Heart left ventricle (tissue), 16 donors: ENCODE measurements around the gene DIAPH2. TPM values are rescaled to one million over a fixed set of nuclear protein-coding genes. Genes with fewer than 3 reads are reported as not detected.

ENCODE experiments used
- ATAC-seq, 4 donors: fragments of 200-7000 bp; cut with Tn5 transposase; one replicate each; pipeline ENCODE4 v1.9.1; 2020 to 2022; ENCODE audit warnings: moderate library complexity in 4 of 4, mild to moderate bottlenecking in 3 of 4, moderate number of reproducible peaks in 1 of 4
- DNase-seq, 5 donors: peaks; one replicate each; pipeline ENCODE4 v3.0.0-alpha.2; 2020
- H3K27ac ChIP-seq, 12 donors: fragments of 200-600 bp; sonication (generic) in 4 of 12; one replicate each; pipeline versions ENCODE4 v1.5.0 to v1.8.0; 2016 to 2022; ENCODE audit warnings: mild to moderate bottlenecking in 2 of 12
- H3K27me3 ChIP-seq, 9 donors: fragments of 200-600 bp; sonication (generic) in 2 of 9; one replicate each; pipeline versions ENCODE4 v1.5.1 to v1.8.0; 2016 to 2022; ENCODE audit warnings: mild to moderate bottlenecking in 3 of 9
- H3K36me3 ChIP-seq, 9 donors: fragments of 200-600 bp; sonication (generic) in 2 of 9; one replicate each; pipeline versions ENCODE4 v1.5.0 to v1.8.0; 2018 to 2022; ENCODE audit warnings: mild to moderate bottlenecking in 2 of 9
- H3K4me1 ChIP-seq, 12 donors: fragments of 200-600 bp; sonication (generic) in 4 of 12; one replicate each; pipeline versions ENCODE4 v1.5.0 to v1.8.0; 2016 to 2022; ENCODE audit warnings: mild to moderate bottlenecking in 3 of 12
- H3K4me3 ChIP-seq, 12 donors: fragments of 200-600 bp; sonication (generic) in 4 of 12; one replicate each; pipeline versions ENCODE4 v1.5.0 to v1.8.0; 2017 to 2022; ENCODE audit warnings: mild to moderate bottlenecking in 9 of 12, moderate library complexity in 4 of 12
- H3K9me3 ChIP-seq, 12 donors: fragments of 200-600 bp; sonication (generic) in 4 of 12; one replicate each; pipeline versions ENCODE4 v1.5.0 to v1.8.0; 2016 to 2022; ENCODE audit warnings: mild to moderate bottlenecking in 1 of 12
- POLR2A ChIP-seq, 2 donors: fragments of 450-650 bp; IDR thresholded peaks; one replicate each; pipeline ENCODE4 v1.6.1; 2017; ENCODE audit warnings: antibody characterized with exemption in 2 of 2, mild to moderate bottlenecking in 2 of 2, moderate library complexity in 2 of 2
- WGBS, 4 donors: extraction: QIAGEN DNeasy Blood & Tissue Kit in 2 of 4; methylation state at CpG; one replicate each; pipeline versions ENCODE4 v1.1.5 to v1.1.7; 2013 to 2018; 5-methylcytosine and 5-hydroxymethylcytosine counted together
- intact Hi-C, 10 donors: fragments of 100-400 bp; cut with DNase I; formaldehyde crosslinking; loops; one replicate each; pipeline versions ENCODE4 v1.11.1 to v1.14.2; 2022
- polyA plus RNA-seq, 2 donors: library from polyadenylated mRNA; stranded (reverse); fragments of 200-250 nt; gene quantifications; one replicate each; pipeline ENCODE4 v1.2.3, GENCODE V29; 2013
- total RNA-seq, 9 donors: library from RNA; depleted of rRNA in 2 of 9; stranded (reverse); fragments of >200 nt in 2 of 9; fragmentation: NEBNext Ultra II Directional in 3 of 9; extraction: Animal tissue kit (Norgen Biotek cat#: 25700) in 3 of 9; gene quantifications; one replicate each; pipeline versions ENCODE4 v1.1.0 to v1.2.4, GENCODE V29; 2016 to 2023
- TF ChIP-seq, protein P1 (sequence below), 12 donors: fragments of 200-600 bp; sonication (generic) in 4 of 12; IDR thresholded peaks; one replicate each; pipeline versions ENCODE4 v1.5.0 to v1.8.0; 2018 to 2022; ENCODE audit warnings: antibody characterized with exemption in 12 of 12, mild to moderate bottlenecking in 5 of 12
- donor health status: ischemic (EF 13 %, LVEDD 7.1; RV severe dilation, severe dysfunction).
- donor health status: healthy with polysubstance abuse.
- donor health status: DM: no; HTN: yes; CAD: no.
- donor health status: DM: no; HTN: no; CAD: no.
- donor health status: ischemic (EF 25% LVEDD 6.9; RV normal size, moderate dysfunction).
- donor health status: ischemic (EF 25% LVEDD 5.7; RV mildly dilated, moderate dysfunction).
- donor health status: healthy.
- donor health status: DM: yes; HTN: yes; CAD: no.
- donor health status: ischemic (EF 35%, LVEDD 5.7; RV mildly dilated, moderate dysfunction).
- donor health status: nonischemic (EF 11% LVEDD 7.7; RV severe dilation, severe dysfunction).
- donor health status: DM: yes; HTN: yes; CAD: no.
- donor health status: PGD.
- donor health status: ischemic (EF 29% LVEDD 5.4; RV normal size, mild dysfunction).
- donor health status: nonischemic (EF 23%, LVEDD 6.1; RV moderate dilation, normal function).

DIAPH2 gene
- total and polyA plus RNA-seq, 11 donors: 3.7 to 18.8 (median 12.3) TPM

DNA sequence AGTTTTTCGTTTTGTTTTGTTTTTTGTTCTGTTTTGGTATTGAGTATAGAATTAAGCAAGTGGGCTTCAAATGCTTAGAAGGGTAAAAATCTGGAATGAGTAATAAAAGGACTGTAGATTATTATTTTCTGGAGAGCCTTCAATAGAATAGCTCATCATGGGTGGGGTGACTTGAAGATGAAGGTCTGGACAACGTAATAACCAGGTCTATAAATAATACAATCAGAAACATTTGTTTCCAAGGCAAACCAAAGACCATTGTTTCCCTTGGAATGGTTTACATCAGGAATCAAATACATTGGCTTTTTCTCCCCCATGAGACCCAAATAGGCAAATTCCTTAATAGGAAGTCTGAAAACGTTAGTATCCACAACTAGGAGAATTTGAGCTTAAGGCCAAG lies 920.6 kb downstream of the DIAPH2 start:
- Histone ChIP-seq H3K9me3 (no peaks in the 10 kb centered on the region), H3K27me3 (peaks cover 0 to 8% (median 0%) of the 10 kb centered on the region in 9 donors), H3K27ac (no peak overlapping the region), H3K4me1 (no peaks in the 10 kb centered on the region), H3K36me3 (no peaks in the 10 kb centered on the region), H3K4me3 (no peak overlapping the region)
- ATAC-seq (no peak), DNase-seq (no peak)
- no peak for TF ChIP-seq POLR2A (IDR thresholded peaks at IDR 0.05)
- TF ChIP-seq, protein P1, sequence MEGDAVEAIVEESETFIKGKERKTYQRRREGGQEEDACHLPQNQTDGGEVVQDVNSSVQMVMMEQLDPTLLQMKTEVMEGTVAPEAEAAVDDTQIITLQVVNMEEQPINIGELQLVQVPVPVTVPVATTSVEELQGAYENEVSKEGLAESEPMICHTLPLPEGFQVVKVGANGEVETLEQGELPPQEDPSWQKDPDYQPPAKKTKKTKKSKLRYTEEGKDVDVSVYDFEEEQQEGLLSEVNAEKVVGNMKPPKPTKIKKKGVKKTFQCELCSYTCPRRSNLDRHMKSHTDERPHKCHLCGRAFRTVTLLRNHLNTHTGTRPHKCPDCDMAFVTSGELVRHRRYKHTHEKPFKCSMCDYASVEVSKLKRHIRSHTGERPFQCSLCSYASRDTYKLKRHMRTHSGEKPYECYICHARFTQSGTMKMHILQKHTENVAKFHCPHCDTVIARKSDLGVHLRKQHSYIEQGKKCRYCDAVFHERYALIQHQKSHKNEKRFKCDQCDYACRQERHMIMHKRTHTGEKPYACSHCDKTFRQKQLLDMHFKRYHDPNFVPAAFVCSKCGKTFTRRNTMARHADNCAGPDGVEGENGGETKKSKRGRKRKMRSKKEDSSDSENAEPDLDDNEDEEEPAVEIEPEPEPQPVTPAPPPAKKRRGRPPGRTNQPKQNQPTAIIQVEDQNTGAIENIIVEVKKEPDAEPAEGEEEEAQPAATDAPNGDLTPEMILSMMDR (IDR thresholded peaks at IDR 0.05): no peak
- intact Hi-C loops: no loop called here
- WGBS, 4 donors: 39 to 56% (median 50%) methylated on average over 3 of the region's 3 CpGs

GRCh38 chrX:97609357-97609756 lies 924.7 kb downstream of the DIAPH2 start:
- Histone ChIP-seq H3K36me3 (no peaks in the 10 kb centered on the region), H3K27me3 (peaks cover 0 to 8% (median 0%) of the 10 kb centered on the region in 9 donors), H3K4me1 (no peaks in the 10 kb centered on the region), H3K27ac (no peak overlapping the region), H3K9me3 (no peaks in the 10 kb centered on the region), H3K4me3 (no peak overlapping the region)
- intact Hi-C loops: no loop called here
- ATAC-seq (no peak), DNase-seq (no peak)
- 86 to 100% (median 92%) methylated on average over 1 of the region's 1 CpG for WGBS, 4 donors
- TF ChIP-seq, protein P1 (IDR thresholded peaks at IDR 0.05): no peak
- TF ChIP-seq POLR2A (IDR thresholded peaks at IDR 0.05): no peak

- Histone ChIP-seq H3K27me3 (peaks cover 0 to 8% (median 0%) of the 10 kb centered on the region in 9 donors), H3K4me3 (no peak overlapping the region), H3K36me3 (no peaks in the 10 kb centered on the region), H3K4me1 (no peaks in the 10 kb centered on the region), H3K27ac (no peak overlapping the region), H3K9me3 (no peaks in the 10 kb centered on the region)
- 21 to 70% (median 53%) methylated on average over 1 of the region's 1 CpG for WGBS, 4 donors
- TF ChIP-seq, protein P1 (IDR thresholded peaks at IDR 0.05): no peak
- no peak for TF ChIP-seq POLR2A (IDR thresholded peaks at IDR 0.05)
- intact Hi-C loops: no loop called here
- DNase-seq (no peak), ATAC-seq (no peak)
Measured at GRCh38 chrX:97609938-97610337, 925.3 kb downstream of the DIAPH2 start.

DNA sequence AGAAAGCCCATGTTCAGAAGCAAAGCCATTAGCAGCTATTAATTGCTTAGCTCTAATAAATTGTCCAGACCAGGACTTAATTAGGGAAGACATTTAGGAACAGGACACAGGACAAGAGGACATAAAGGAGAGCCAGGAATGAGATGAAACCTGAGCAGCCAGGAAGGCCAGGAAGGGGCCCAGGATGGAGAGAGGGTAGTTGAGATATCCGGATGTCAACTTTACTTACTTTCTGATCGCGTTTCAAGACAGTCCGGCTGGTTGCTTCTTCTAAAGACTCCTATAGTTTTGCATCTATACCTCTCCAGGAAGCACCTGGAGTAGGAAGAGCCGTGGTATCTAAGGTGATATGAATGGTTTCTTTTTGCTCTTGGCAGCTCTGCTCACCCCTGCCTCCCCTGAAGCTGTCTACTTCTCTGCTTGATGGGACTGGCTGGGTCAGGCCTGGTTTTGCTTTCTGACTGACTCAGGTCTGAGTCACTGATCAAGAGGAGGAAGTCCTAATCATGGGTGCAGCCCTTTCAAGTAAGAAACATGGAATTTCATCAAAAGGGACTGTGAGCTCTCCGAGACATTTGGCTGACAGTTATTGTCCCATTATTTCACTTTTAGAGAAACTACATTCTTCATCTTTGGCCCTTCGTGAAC lies 932.4 kb downstream of the DIAPH2 start:
- Histone ChIP-seq H3K36me3 (no peaks in the 10 kb centered on the region), H3K4me1 (no peaks in the 10 kb centered on the region), H3K4me3 (no peak overlapping the region), H3K27me3 (no peaks in the 10 kb centered on the region), H3K9me3 (no peaks in the 10 kb centered on the region), H3K27ac (no peak overlapping the region)
- intact Hi-C loops: no loop called here
- TF ChIP-seq, protein P1 (IDR thresholded peaks at IDR 0.05): no peak
- no peak for TF ChIP-seq POLR2A (IDR thresholded peaks at IDR 0.05)
- DNase-seq (no peak), ATAC-seq (no peak)
- WGBS, 4 donors: 68 to 80% (median 73%) methylated on average over 7 of the region's 7 CpGs
